ENCODE measurements around the gene PKMYT1.

- TF ChIP-seq CTCF (conservative IDR thresholded peaks at IDR 0.05) = no peak
- TF ChIP-seq EZH2 (IDR thresholded peaks at IDR 0.05; ENCODE audit: low read depth) = no peak
Observed at GRCh38 chr16:3020247-3020603, 40.0 kb upstream of the PKMYT1 start, which contains the start of gene TNFRSF12A.
